Vagina (tissue), 2 donors: ENCODE results near the gene PREB.

Experiments
- POLR2A ChIP-seq, 2 donors: fragments of 450-650 bp; IDR thresholded peaks; one replicate each; pipeline ENCODE4 v1.6.1; 2017; ENCODE audit warnings: antibody characterized with exemption in 2 of 2, mild to moderate bottlenecking in 2 of 2, moderate library complexity in 2 of 2
- TF ChIP-seq, protein P1 (sequence below), 3 experiments: fragments of 450-650 bp in 2 of 3; fragments of 200-600 bp in 1 of 3; sonication (generic) in 1 of 3; IDR thresholded peaks; one replicate each; pipeline ENCODE4 v1.5.1; 2017 to 2019; ENCODE audit warnings: antibody characterized with exemption in 3 of 3, mild to moderate bottlenecking in 2 of 3, moderate library complexity in 2 of 3

DNA sequence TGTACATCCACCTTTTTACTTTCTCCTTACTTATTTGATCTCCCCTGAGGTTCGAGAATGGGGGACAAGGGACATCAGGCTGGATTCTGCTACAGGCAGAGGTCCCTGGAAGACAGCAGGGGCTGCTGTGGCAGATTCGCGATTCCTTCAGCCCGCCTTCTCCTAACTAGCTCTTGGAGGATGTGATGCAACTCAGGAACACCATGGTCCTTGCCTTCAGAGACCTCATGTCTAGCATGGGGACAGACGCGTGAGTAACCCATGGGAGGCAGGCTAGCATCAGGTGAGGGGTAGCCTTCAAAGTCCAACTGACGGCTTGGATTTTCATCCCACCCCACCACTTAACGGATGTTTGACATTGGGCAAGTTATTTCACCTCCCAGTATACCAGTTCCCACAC is 13.5 kb upstream of the PREB start:
- no peak for TF ChIP-seq POLR2A (IDR thresholded peaks at IDR 0.05)
- TF ChIP-seq, protein P1, sequence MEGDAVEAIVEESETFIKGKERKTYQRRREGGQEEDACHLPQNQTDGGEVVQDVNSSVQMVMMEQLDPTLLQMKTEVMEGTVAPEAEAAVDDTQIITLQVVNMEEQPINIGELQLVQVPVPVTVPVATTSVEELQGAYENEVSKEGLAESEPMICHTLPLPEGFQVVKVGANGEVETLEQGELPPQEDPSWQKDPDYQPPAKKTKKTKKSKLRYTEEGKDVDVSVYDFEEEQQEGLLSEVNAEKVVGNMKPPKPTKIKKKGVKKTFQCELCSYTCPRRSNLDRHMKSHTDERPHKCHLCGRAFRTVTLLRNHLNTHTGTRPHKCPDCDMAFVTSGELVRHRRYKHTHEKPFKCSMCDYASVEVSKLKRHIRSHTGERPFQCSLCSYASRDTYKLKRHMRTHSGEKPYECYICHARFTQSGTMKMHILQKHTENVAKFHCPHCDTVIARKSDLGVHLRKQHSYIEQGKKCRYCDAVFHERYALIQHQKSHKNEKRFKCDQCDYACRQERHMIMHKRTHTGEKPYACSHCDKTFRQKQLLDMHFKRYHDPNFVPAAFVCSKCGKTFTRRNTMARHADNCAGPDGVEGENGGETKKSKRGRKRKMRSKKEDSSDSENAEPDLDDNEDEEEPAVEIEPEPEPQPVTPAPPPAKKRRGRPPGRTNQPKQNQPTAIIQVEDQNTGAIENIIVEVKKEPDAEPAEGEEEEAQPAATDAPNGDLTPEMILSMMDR (IDR thresholded peaks at IDR 0.05) = no peak
